Measurements from ENCODE around the gene GPER1.

DNA sequence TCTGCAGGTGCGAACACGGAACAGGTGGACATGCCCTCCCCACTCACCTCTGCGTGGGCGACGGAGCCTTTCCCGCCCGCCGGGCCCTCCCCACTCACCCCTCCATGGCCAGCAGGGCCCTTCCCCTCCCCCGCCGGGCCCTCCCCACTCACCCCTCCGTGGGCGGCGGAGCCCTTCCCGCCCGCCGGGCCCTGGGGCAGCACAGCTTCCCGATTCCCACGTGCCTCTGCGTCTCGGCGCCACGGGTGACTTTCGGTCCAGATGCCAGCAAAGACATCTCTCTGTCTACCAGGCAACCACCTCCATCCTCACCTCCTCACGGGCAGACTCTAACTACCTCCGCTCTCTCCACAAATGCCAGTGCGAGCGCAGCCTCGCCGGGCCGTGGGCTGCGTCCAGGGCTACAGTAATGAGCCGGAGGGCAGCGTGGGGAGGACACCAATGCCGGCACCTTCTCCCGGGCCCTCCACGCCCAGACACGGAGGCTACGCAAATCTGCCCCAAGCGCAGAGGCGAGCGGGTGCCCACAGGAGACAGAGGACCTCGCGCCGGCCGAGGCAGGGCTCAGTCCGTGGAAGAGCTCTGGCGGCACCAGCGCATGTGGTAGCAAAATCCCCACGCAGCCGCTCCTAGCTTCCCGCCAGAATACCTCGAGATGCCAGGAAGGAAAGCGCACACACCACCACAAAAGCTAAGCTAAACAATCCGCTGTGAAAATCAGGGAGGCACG lies 21.8 kb downstream of the GPER1 start:
- TF ChIP-seq, protein P1, sequence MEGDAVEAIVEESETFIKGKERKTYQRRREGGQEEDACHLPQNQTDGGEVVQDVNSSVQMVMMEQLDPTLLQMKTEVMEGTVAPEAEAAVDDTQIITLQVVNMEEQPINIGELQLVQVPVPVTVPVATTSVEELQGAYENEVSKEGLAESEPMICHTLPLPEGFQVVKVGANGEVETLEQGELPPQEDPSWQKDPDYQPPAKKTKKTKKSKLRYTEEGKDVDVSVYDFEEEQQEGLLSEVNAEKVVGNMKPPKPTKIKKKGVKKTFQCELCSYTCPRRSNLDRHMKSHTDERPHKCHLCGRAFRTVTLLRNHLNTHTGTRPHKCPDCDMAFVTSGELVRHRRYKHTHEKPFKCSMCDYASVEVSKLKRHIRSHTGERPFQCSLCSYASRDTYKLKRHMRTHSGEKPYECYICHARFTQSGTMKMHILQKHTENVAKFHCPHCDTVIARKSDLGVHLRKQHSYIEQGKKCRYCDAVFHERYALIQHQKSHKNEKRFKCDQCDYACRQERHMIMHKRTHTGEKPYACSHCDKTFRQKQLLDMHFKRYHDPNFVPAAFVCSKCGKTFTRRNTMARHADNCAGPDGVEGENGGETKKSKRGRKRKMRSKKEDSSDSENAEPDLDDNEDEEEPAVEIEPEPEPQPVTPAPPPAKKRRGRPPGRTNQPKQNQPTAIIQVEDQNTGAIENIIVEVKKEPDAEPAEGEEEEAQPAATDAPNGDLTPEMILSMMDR (IDR thresholded peaks at IDR 0.05; ENCODE audit: low read depth, low read length, missing input control) = no peak
- TF ChIP-seq JUND (IDR thresholded peaks at IDR 0.05) (no peak), YY1 (IDR thresholded peaks at IDR 0.05) (no peak), RAD21 (IDR thresholded peaks at IDR 0.05) (no peak), TAF1 (conservative IDR thresholded peaks at IDR 0.05) (no peak), NR2F2 (IDR thresholded peaks at IDR 0.05) (no peak), FOXA2 (IDR thresholded peaks at IDR 0.05) (no peak), FOXA1 (IDR thresholded peaks at IDR 0.05) (no peak), HNF4G (IDR thresholded peaks at IDR 0.05) (no peak)
- TF ChIP-seq, protein P2, sequence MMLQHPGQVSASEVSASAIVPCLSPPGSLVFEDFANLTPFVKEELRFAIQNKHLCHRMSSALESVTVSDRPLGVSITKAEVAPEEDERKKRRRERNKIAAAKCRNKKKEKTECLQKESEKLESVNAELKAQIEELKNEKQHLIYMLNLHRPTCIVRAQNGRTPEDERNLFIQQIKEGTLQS (IDR thresholded peaks at IDR 0.05) = no peak
- TF ChIP-seq, protein P3, sequence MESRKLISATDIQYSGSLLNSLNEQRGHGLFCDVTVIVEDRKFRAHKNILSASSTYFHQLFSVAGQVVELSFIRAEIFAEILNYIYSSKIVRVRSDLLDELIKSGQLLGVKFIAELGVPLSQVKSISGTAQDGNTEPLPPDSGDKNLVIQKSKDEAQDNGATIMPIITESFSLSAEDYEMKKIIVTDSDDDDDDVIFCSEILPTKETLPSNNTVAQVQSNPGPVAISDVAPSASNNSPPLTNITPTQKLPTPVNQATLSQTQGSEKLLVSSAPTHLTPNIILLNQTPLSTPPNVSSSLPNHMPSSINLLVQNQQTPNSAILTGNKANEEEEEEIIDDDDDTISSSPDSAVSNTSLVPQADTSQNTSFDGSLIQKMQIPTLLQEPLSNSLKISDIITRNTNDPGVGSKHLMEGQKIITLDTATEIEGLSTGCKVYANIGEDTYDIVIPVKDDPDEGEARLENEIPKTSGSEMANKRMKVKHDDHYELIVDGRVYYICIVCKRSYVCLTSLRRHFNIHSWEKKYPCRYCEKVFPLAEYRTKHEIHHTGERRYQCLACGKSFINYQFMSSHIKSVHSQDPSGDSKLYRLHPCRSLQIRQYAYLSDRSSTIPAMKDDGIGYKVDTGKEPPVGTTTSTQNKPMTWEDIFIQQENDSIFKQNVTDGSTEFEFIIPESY (IDR thresholded peaks at IDR 0.05) = no peak
